Nephron progenitor cell (in vitro differentiated cells): ENCODE measurements around the gene TRPV5.

ENCODE experiments used
- DNase-seq: peaks from one replicate; pipeline ENCODE4 v3.0.0; 2021
- H3K27ac Mint-ChIP-seq: 2 replicates; pipeline ENCODE4 v1.8.0; 2021; ENCODE audit warnings: mild to moderate bottlenecking, moderate library complexity, mixed read lengths
- H3K27me3 Mint-ChIP-seq: 2 replicates; pipeline ENCODE4 v1.8.0; 2021; ENCODE audit warnings: mild to moderate bottlenecking, low read depth, mixed read lengths; ENCODE audit not compliant: poor library complexity
- H3K36me3 Mint-ChIP-seq: 2 replicates; pipeline ENCODE4 v1.8.0; 2021; ENCODE audit warnings: low read depth, mixed read lengths
- H3K4me1 Mint-ChIP-seq: 2 replicates; pipeline ENCODE4 v1.8.0; 2021; ENCODE audit warnings: mixed read lengths
- H3K4me3 Mint-ChIP-seq: 2 replicates; pipeline ENCODE4 v1.8.0; 2021; ENCODE audit warnings: mild to moderate bottlenecking, moderate library complexity, mixed read lengths
- H3K9me3 Mint-ChIP-seq: 2 replicates; pipeline ENCODE4 v1.8.0; 2021; ENCODE audit warnings: mild to moderate bottlenecking, moderate library complexity, mixed read lengths
- CTCF ChIP-seq: fragments of 200-600 bp; sonication (generic); IDR thresholded peaks from 2 replicates; pipeline ENCODE4 v1.5.0; 2021; ENCODE audit warnings: antibody characterized with exemption

The TRPV5 gene

GRCh38 chr7:142938611-142939010, 5.1 kb upstream of the TRPV5 start:
- peaks cover 17% of the 10 kb centered on the region for H3K27me3 Mint-ChIP-seq
- H3K27ac Mint-ChIP-seq = no peak overlapping the region
- H3K4me3 Mint-ChIP-seq = no peak overlapping the region
- H3K9me3 Mint-ChIP-seq = no peaks in the 10 kb centered on the region
- no peak for DNase-seq
- H3K36me3 Mint-ChIP-seq = no peaks in the 10 kb centered on the region
- H3K4me1 Mint-ChIP-seq = peaks cover 1% of the 10 kb centered on the region
- no peak for TF ChIP-seq CTCF

GRCh38 chr7:142935941-142936565, 2.5 kb upstream of the TRPV5 start:
- no peaks in the 10 kb centered on the region for H3K9me3 Mint-ChIP-seq
- TF ChIP-seq CTCF = no peak
- no peaks in the 10 kb centered on the region for H3K36me3 Mint-ChIP-seq
- peaks cover 9% of the 10 kb centered on the region for H3K4me1 Mint-ChIP-seq
- H3K27me3 Mint-ChIP-seq = peaks cover 9% of the 10 kb centered on the region
- H3K27ac Mint-ChIP-seq = no peak overlapping the region
- no peak for DNase-seq
- no peak overlapping the region for H3K4me3 Mint-ChIP-seq

- H3K9me3 Mint-ChIP-seq = no peaks in the 10 kb centered on the region
- no peak for TF ChIP-seq CTCF
- peaks cover 9% of the 10 kb centered on the region for H3K4me1 Mint-ChIP-seq
Measured at GRCh38 chr7:142934056-142934455, 510 bp upstream of the TRPV5 start.

GRCh38 chr7:142933092-142933475, 462 bp downstream of the TRPV5 start:
- no peak overlapping the region for H3K27ac Mint-ChIP-seq
- no peak overlapping the region for H3K4me3 Mint-ChIP-seq
- no peak for TF ChIP-seq CTCF
- H3K27me3 Mint-ChIP-seq = peaks cover 8% of the 10 kb centered on the region
- peaks cover 9% of the 10 kb centered on the region for H3K4me1 Mint-ChIP-seq
- DNase-seq = no peak
- no peaks in the 10 kb centered on the region for H3K9me3 Mint-ChIP-seq
- no peaks in the 10 kb centered on the region for H3K36me3 Mint-ChIP-seq

More at GRCh38 chr7:142934056-142934455, 510 bp upstream of the TRPV5 start:
- Mint-ChIP-seq H3K4me3 (no peak overlapping the region), H3K36me3 (no peaks in the 10 kb centered on the region), H3K27me3 (peaks cover 4% of the 10 kb centered on the region), H3K27ac (no peak overlapping the region)
- no peak for DNase-seq

GRCh38 chr7:142932386-142933091, 1.0 kb downstream of the TRPV5 start:
- H3K4me1 Mint-ChIP-seq = peaks cover 9% of the 10 kb centered on the region
- no peaks in the 10 kb centered on the region for H3K36me3 Mint-ChIP-seq
- DNase-seq = no peak
- H3K4me3 Mint-ChIP-seq = no peak overlapping the region
- no peaks in the 10 kb centered on the region for H3K9me3 Mint-ChIP-seq
- peaks cover 11% of the 10 kb centered on the region for H3K27me3 Mint-ChIP-seq
- no peak overlapping the region for H3K27ac Mint-ChIP-seq
- TF ChIP-seq CTCF = no peak
